DND-41 (cell line): ENCODE results near the gene PRELP.

Experiments
- CTCF ChIP-seq: IDR thresholded peaks from 2 replicates; pipeline ENCODE4 v1.5.1; 2012; ENCODE audit warnings: borderline replicate concordance, low read length, moderate library complexity, mild to moderate bottlenecking; ENCODE audit not compliant: poor library complexity, severe bottlenecking; ENCODE audit errors: extremely low read depth
- EZH2 ChIP-seq: IDR thresholded peaks from 3 replicates; pipeline ENCODE4 v1.6.1; 2012; ENCODE audit warnings: borderline replicate concordance, low read depth, mild to moderate bottlenecking, moderate library complexity, low read length, inconsistent platforms; ENCODE audit not compliant: severe bottlenecking

DNA sequence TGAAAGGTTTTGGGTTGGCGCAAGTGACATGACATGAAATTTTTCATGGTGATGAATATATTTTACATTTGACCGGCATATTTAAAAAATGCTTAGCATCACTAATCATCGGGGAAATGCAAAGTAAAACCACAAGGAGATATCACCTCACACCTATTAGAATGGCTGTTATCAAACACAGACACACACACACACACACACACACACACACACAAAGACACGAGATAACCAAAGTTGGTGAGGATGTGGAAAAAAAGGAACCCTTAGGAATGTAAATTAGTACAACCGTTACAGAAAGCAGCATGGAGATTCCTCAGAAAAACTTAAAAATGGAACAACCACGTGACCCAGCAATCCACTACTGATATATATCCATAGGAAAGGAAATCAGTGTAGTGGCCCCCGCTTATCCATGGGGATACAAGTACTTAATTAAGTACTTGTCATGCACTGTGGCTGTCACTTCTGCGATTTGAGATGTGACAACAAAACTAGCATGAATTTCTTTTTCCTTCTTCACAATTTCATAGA lies 15.9 kb upstream of the PRELP start:
- TF ChIP-seq CTCF (no peak), EZH2 (no peak)
